22Rv1 (cell line): ENCODE results near the gene UTF1.

ENCODE experiments used
- CTCF ChIP-seq: fragments of 450-650 bp; IDR thresholded peaks from 2 replicates; pipeline ENCODE4 v1.5.1; 2017; ENCODE audit warnings: mild to moderate bottlenecking
- ZFX ChIP-seq: fragments of 450-650 bp; IDR thresholded peaks from 2 replicates; pipeline ENCODE4 v1.6.1; 2017; ENCODE audit warnings: antibody characterized with exemption, borderline replicate concordance

GRCh38 chr10:133224756-133225372, 5.2 kb upstream of the UTF1 start:
- TF ChIP-seq CTCF (no peak), ZFX (no peak)
